Suppressor macrophage (primary cell): ENCODE results near the gene SYPL2.
"Not testable (repeated sequence)": the region's sequence is repeated elsewhere in the genome, so short reads cannot be mapped to it uniquely, and the experiment has no call there.

Experiments used
- DNase-seq, 4 experiments: peaks; one replicate each; pipeline ENCODE4 v3.0.0-alpha.2; 2020 to 2022

SYPL2 gene

GRCh38 chr1:109472779-109473178 is 6.4 kb downstream of the SYPL2 start:
- no peak for DNase-seq

- DNase-seq, result not testable (repeated sequence)
Measured at GRCh38 chr1:109473284-109474057, 7.1 kb downstream of the SYPL2 start.

GRCh38 chr1:109474697-109475096 is 8.4 kb downstream of the SYPL2 start:
- peak in 2 of 4 experiments; percentile 11 to 30 for DNase-seq

GRCh38 chr1:109475261-109475660 is 8.9 kb downstream of the SYPL2 start:
- DNase-seq, result no peak

GRCh38 chr1:109476825-109477224 is 10.5 kb downstream of the SYPL2 start:
- DNase-seq, result no peak

- peak in 2 of 4 experiments; percentile 27 to 33 for DNase-seq
Measured at GRCh38 chr1:109477821-109478220, 11.5 kb downstream of the SYPL2 start.

- peak in 1 of 4 experiments; percentile 12 for DNase-seq
Measured at GRCh38 chr1:109478806-109479205, 12.5 kb downstream of the SYPL2 start.

GRCh38 chr1:109479311-109479710 is 13.0 kb downstream of the SYPL2 start:
- DNase-seq, result no peak

GRCh38 chr1:109479901-109480300 is 13.6 kb downstream of the SYPL2 start:
- no peak for DNase-seq

- DNase-seq, result no peak
Measured at GRCh38 chr1:109481646-109482045, 15.3 kb downstream of the SYPL2 start.

GRCh38 chr1:109482242-109482641 is 15.9 kb downstream of the SYPL2 start:
- DNase-seq, result no peak

- DNase-seq, result peak in 1 of 4 experiments; percentile 25
Measured at GRCh38 chr1:109482791-109483671, 16.7 kb downstream of the SYPL2 start.

- DNase-seq, result peak; percentile 94 to 98 (median 96)
Measured at GRCh38 chr1:109483672-109484518, 17.5 kb downstream of the SYPL2 start, which contains the start of gene ATXN7L2. TSS of gene ATXN7L2 (plus strand) at chr1:109483905. CDS start at chr1:109483954, 49 bp downstream.

GRCh38 chr1:109484519-109484975 is 18.2 kb downstream of the SYPL2 start:
- no peak for DNase-seq

- DNase-seq, result no peak
Measured at GRCh38 chr1:109485001-109485400, 18.7 kb downstream of the SYPL2 start.

- no peak for DNase-seq
Measured at GRCh38 chr1:109487261-109487660, 20.9 kb downstream of the SYPL2 start.

GRCh38 chr1:109488201-109488600 is 21.9 kb downstream of the SYPL2 start:
- DNase-seq, result no peak

GRCh38 chr1:109488696-109489095 is 22.4 kb downstream of the SYPL2 start:
- DNase-seq, result no peak

- peak; percentile 76 to 83 (median 82) for DNase-seq
Measured at GRCh38 chr1:109490029-109490933, 23.9 kb downstream of the SYPL2 start.

- DNase-seq, result no peak
Measured at GRCh38 chr1:109490934-109491302, 24.6 kb downstream of the SYPL2 start.

GRCh38 chr1:109491372-109491771 is 25.0 kb downstream of the SYPL2 start:
- DNase-seq, result no peak
